Epidermal melanocyte (primary cell): ENCODE results near the gene SGMS1.
"Not testable (repeated sequence)": the region's sequence is repeated elsewhere in the genome, so short reads cannot be mapped to it uniquely, and the experiment has no call there.

Experiments
- DNase-seq: peaks from one replicate; pipeline ENCODE4 v3.0.0; 2011; ENCODE audit warnings: low spot score; ENCODE audit not compliant: insufficient read length

The SGMS1 gene

DNA sequence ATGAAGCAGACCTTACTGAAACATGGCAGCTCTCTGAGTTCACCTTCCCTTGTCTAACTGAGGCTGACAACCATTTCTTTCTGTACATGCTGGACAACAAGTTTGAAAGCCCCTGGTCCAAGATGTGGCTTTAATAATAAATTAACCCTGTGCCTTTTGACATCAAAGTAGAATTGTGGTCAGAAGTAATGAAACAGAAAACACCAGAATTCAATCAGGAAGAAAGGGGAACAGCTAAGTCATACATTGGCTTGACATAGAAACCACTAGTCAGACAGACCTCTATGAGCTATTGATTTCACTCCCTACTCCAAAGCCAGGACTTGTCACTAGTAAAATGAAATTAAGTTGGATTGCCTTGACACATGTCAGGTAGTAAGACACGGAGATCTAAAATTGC lies 197.3 kb downstream of the SGMS1 start:
- no peak for DNase-seq

- DNase-seq, result not testable (repeated sequence)
Observed at GRCh38 chr10:50425215-50425614, 198.5 kb downstream of the SGMS1 start.

GRCh38 chr10:50423448-50423847 lies 200.3 kb downstream of the SGMS1 start:
- DNase-seq, result no peak

DNA sequence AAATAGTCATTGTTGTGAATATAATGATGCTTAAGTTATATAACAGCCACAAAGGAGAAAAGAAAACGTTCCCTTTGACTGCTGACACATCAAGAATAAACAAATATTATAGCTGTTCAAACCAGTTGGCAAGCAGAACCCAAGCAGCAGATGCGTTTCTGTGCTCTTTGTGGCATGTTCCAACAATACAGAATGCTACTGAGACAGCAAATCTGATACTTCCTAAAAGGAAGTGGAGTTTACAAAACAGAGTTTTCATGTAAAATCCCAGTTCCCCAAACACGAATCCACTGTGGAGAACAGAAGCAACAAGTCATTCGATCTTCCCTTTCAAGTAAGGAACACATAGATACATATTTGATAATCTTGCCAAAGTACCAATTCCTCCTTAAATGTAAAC lies 201.5 kb downstream of the SGMS1 start:
- no peak for DNase-seq

GRCh38 chr10:50421026-50421719 lies 202.6 kb downstream of the SGMS1 start:
- peak; percentile 17 for DNase-seq

DNA sequence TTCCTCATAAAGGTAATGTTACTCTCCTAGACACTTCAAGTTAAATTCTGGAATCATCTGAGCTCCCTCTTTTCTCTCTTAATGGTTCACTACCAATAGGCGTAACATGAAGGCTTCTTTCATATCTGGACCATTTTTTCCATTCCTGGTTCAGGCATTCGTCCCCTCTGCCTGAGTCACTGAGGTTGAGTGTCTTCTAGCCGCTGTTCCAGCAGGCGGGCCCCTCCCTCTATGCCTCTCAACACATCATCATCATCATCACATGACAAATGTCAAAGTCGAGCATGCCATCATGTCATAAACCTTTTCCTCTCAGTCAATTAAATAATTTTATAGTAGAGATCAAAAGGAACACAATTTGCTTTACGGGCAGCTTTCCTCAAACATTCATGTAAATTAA lies 203.6 kb downstream of the SGMS1 start:
- DNase-seq, result no peak

GRCh38 chr10:50419756-50420155 lies 204.0 kb downstream of the SGMS1 start:
- DNase-seq, result no peak

GRCh38 chr10:50419091-50419490 lies 204.7 kb downstream of the SGMS1 start:
- DNase-seq, result no peak

DNA sequence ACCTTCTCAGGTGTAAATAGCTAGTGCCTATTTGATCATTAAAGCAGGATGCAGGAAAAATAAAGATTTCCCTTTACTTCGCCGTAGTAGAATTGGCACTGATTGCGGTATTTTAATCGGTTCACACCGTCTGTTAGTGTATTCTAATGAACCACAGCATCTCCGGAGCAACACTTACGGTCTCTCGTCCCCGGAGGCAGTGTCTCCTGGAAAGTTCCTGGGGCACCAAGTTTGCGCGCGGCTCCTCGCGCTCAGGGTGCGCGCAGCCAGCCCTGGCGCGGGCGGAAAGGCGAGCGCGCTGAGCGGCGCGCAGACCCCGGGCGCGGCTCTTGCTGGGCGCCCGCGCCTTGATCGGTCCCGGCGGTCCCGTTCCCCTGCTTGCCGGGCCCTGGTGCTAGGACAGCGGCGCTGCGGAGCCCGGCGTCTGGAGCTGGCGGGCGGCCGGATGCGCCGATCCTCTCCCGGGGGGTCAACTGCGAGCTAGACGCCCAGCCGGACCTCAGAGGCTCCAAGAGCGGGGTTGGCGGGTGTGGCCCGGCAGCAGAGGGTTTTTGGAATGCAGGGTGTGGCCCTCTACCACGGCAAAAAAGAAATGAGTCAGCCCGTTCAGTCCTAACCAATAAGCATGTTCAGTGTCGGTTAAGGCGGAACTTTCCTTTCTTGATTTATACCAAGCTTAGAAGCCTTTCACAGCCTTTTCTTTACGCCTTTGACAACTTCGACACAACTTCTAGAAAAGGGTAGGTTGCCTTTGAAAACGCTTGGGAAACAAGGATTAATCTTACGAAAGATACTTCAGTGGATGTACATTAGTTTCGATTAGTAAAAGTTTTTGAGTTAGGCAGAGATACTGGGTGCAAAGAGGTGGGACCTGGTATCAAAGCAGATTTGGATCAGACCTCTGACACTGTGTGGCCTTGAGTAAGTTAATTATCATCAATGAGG lies 205.6 kb downstream of the SGMS1 start:
- peak; percentile 44 for DNase-seq

GRCh38 chr10:50417486-50417885 lies 206.3 kb downstream of the SGMS1 start:
- DNase-seq, result no peak

DNA sequence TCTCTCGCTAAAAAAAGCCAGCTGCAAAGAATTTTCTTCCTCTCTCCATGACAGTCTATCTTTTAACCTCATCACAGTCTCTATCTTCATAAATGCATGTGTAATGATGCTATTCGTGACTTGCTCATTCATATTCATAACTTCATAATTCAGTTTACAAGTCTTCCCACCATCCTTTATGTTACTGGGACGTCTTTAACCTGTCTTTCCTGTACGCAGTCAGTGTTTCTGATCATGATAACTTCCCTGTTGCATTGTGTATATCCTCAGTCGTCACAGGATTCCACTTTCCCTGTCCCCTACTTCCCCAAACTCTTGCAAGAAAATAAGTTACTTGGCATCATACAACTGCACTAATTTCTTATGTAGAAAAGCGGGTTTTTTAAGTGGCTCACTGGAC lies 206.9 kb downstream of the SGMS1 start:
- no peak for DNase-seq

DNA sequence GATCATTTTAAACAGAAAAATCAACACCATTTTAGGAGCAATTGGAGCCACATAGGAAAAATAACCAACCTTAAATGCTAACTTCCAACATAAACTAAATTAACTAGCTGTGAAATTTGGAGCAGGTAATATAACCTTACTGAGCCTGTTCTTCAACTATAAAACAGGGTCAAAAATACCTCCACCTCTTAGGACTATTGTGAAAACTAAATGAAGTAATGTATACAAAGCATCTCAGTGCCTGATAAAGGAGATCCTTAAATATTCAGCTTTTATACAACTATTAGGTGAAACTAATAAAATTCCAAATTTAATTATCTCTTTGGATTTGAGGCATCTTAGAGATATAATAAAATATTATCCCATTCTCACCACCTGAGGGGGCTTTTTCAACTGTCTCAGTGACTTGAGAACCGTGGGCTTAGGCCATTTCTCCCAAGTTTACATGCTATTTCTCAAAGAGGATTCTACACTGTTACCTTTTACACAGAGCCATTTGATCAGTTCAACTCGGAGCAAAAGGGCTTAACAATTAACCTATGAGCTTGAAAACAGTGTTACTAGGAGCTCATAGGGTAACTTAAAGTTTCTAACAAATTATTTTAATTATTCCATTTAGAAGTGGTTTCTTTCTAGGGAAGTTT lies 207.5 kb downstream of the SGMS1 start:
- DNase-seq, result no peak

GRCh38 chr10:50415292-50415691 lies 208.5 kb downstream of the SGMS1 start:
- no peak for DNase-seq

DNA sequence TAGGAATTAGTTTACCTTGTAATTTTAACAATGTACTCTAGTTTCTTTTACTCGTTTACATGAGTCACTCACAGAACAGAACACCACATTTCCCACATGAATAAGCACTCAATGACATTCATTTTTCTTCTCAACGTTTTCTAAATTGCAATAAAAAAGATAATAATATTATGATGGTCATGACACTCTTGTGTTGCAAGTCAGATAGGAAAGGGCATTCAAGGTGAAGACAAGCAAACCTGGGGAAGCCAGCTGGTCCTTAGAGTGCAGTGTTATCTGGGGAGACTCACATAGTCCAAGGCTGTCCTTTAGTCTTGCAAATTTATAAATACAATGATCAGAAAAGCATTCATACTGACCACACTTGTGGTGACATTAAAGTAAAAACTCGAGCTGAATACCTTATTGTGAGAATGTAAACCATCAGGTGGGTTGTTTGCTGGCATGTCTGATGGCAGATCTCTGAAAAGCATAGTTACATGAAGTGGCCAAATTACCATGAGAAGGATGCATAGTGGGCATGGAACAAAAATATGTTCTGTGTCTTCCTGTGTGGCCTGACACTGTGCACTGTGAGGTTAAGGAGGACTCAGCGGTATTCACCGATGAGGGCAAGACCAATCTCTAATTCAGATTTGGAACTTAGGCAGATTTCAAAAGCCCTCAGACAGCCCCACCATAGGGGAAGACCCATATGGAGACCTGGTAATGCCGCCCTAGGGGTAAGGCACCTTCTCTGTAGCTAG lies 213.5 kb downstream of the SGMS1 start:
- no peak for DNase-seq

DNA sequence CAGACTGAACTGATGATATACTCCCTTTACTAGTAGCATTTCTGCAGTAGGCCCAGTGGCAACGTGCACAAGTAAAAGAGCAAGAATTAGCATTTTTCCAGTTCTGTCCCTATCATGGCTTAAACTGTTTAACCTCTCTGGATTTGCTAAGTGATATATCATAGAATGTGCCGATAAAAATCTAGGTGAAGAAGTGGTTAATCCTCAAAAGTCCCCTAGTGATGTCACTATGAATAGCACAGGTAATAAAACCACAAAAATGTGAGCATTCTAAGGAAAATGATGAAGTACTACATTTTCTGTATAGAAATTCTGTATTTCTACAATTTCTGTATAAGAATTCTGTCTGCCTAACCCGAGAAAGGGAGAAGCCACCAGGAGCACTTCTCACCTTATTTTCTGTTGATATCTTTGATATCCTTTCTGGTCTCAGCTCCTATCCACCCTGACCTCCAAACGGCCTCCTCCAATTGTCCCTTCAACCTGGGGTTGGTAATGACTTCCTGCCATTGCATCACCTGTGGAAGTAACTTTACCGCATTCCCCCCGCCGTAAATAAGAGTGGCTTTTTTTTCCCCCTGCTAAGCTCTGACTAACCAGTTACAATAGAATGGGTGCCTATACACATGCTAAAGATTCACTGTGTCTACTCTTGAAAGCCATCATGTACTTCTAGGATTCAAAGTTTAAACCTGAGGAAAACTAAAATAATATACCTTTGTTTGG lies 216.5 kb downstream of the SGMS1 start:
- no peak for DNase-seq

DNA sequence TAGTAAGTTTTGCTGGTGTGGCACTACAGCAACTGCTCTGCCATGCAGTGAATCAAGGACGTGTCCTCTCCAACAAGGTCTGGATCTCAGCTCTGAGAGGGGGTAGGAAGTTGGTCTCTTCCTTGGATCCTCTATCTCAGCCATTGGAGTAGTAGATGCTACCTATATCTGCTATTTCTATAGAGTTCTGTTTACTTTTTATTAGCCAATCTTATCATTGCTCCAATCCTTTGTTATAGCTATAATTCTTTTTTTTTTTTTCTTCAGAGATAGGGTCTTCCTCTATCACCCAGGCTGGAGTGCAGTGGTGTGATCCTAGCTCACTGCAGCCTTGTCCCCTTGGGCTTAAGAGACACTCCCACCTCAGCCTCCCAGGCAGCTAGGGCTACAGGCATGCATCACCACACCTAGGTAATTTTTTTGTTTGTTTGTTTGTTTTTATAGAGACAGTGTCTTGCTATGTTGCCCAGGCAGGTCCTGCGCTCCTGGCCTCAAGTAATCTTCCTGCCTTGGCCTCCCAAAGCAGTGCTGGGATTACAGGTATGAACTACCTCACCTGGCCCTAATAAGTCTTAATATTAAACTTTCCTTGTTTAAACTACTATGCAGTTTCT lies 217.2 kb downstream of the SGMS1 start:
- no peak for DNase-seq

DNA sequence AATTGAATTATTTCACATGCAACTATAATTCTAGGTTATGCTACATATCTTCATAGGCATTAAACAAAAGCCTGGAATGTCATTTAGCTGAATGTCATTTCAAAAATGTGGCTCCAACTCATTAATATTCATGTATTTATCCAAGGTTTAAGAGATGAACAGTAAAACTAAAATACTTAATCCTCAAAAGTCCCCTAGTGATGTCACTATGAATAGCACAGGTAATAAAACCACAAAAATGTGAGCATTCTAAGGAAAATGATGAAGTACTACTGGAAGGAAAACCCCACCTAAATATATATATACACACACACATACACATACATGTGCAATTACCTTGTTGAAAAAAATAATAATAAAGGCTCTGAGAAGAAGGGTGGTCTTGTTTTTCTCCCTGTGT lies 218.0 kb downstream of the SGMS1 start:
- DNase-seq, result no peak

DNA sequence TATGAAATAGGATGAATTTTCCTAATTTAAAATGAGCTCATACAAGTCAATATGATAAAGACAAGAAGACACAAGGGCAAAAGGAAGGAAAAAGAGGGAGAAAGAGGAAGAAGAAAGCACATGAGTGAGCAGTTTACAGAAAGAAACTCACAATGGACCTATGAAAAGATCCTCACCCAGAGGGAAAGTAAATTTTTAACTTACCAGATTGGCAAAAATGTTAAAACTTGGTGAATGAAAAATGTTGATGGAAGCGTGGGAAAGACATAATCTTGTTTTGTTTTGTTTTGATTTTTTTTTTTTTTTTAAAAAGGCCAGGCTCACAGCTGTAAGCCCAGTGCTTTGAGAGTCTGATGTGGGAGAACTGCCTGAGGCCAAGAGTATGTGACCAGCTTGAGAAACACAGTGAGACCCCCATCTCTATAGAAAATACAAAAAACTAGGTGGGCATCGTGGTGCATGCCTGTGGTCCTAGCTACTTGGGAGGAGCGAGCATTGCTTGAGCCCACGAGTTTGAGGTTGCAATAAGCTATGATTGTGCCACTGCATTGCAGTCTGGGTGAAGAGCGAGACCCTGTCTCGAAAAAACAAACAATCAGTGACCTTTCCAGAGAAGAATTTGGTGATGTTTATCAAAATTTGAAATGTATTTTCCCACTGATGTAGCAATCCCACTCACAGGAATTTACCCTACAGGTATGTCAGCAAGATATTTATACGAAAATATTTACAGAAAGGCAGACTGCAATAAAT lies 219.6 kb downstream of the SGMS1 start:
- no peak for DNase-seq

DNA sequence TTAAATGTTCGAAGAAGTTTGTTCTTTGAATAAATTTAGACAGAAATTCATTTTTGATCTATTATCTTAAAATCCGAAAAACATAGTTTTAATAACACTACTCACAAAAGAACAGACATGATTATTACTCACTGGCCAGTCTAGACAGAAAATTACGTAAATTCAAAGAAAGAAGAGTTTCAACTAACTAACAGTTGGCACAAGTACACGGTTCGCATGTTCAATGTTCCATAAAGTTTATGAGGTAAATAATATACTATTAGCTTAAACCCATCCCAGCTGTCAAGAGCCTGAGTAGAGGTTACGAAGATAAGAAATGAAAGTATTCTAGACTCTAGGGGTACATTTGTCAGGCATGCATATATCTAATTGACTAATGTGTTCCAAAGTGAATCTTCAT lies 220.7 kb downstream of the SGMS1 start:
- no peak for DNase-seq

- DNase-seq, result no peak
Observed at GRCh38 chr10:50402466-50402865, 221.3 kb downstream of the SGMS1 start.
